LoVo (cell line): ENCODE results near the gene LTBP1.
A peak's percentile ranks its signal among the peaks of the same experiment; 100 is the strongest.

ENCODE experiments used
- DNase-seq: peaks from one replicate; pipeline ENCODE4 v3.0.0-alpha.2; 2016; ENCODE audit warnings: low spot score

LTBP1 gene

GRCh38 chr2:33267043-33267442 is 320.3 kb downstream of the LTBP1 start:
- no peak for DNase-seq

GRCh38 chr2:33267756-33268155 is 321.0 kb downstream of the LTBP1 start:
- DNase-seq = no peak

GRCh38 chr2:33268246-33268831 is 321.6 kb downstream of the LTBP1 start:
- DNase-seq = no peak

GRCh38 chr2:33272001-33272400 is 325.2 kb downstream of the LTBP1 start:
- DNase-seq = no peak

- DNase-seq = no peak
Observed at GRCh38 chr2:33273479-33273878, 326.7 kb downstream of the LTBP1 start.

- DNase-seq = no peak
Observed at GRCh38 chr2:33274524-33274923, 327.8 kb downstream of the LTBP1 start.

GRCh38 chr2:33275689-33276444 is 329.1 kb downstream of the LTBP1 start:
- peak; percentile 29 for DNase-seq

- no peak for DNase-seq
Observed at GRCh38 chr2:33277002-33277426, 330.3 kb downstream of the LTBP1 start.

- no peak for DNase-seq
Observed at GRCh38 chr2:33278245-33278943, 331.6 kb downstream of the LTBP1 start.

- no peak for DNase-seq
Observed at GRCh38 chr2:33284287-33284686, 337.5 kb downstream of the LTBP1 start.

- no peak for DNase-seq
Observed at GRCh38 chr2:33287507-33288005, 340.8 kb downstream of the LTBP1 start.

GRCh38 chr2:33288011-33288410 is 341.3 kb downstream of the LTBP1 start:
- DNase-seq = no peak

GRCh38 chr2:33289961-33290360 is 343.2 kb downstream of the LTBP1 start:
- DNase-seq = no peak

GRCh38 chr2:33291278-33292013 is 344.7 kb downstream of the LTBP1 start:
- DNase-seq = peak; percentile 71

- DNase-seq = no peak
Observed at GRCh38 chr2:33292063-33292462, 345.3 kb downstream of the LTBP1 start.

GRCh38 chr2:33292981-33293595 is 346.3 kb downstream of the LTBP1 start:
- DNase-seq = no peak

GRCh38 chr2:33298233-33298632 is 351.5 kb downstream of the LTBP1 start:
- DNase-seq = no peak

GRCh38 chr2:33301355-33301754 is 354.6 kb downstream of the LTBP1 start:
- DNase-seq = no peak

- no peak for DNase-seq
Observed at GRCh38 chr2:33302348-33302747, 355.6 kb downstream of the LTBP1 start.

- peak; percentile 46 for DNase-seq
Observed at GRCh38 chr2:33304032-33304864, 357.5 kb downstream of the LTBP1 start.
